CD4-positive, alpha-beta T cell treated with Interleukin-17A for 4 hours (primary cell): ENCODE results near the gene TMEM134.
A peak's percentile ranks its signal among the peaks of the same experiment; 100 is the strongest.

ENCODE experiments used
- DNase-seq: peaks from one replicate; pipeline ENCODE4 v3.0.0-alpha.2; 2020; ENCODE audit warnings: mixed read lengths

Gene TMEM134

DNA sequence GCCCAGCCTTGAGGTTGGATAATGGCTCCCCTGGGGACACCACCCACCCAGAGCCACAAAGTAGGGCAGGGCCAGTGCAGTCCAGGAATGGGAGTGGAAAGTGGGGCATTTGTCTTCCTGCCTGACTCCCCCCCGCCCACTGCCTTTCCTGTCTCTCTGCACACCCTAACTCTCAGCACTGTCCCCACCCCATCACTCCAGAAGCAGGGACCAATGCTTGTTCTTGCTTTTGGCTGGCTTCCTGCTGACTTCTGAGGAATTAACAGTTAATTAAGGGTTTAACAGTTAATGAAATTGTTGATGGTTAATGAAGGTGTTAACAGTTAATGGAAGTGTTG is 31.4 kb upstream of the TMEM134 start:
- DNase-seq: no peak

DNA sequence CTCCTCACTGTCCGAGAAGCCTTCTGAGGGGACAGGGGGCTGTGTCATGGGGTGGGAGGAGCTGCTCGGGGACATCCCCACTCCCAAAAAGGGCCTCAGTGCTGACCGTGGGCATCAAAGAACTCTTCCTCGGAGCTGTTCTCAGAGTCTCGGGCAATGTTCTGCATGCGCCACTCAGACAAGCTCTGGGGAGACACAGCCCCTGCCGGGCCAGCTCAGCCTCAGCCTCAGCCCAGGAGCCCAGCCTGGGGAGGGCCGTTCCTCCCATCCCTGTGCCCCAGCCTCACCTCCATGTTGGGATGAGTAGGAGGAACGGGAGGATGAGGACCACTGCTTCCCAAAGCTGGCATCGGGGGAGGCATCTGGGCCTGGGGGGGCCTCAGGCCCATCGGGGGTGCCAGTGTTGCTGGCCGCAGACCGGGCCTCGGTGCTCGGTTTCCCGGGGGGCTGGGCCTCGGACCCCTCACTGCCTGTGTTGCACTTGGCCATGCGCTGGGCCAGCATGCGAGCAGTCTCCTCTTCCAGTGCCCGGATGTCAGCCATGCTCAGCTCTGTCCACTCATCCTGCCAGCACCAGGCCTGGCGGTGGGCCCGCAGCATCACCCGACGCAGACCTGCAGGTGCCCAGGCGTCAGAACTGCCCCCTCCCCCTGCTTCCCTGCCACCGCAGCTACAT is 30.9 kb upstream of the TMEM134 start:
- DNase-seq: no peak

DNA sequence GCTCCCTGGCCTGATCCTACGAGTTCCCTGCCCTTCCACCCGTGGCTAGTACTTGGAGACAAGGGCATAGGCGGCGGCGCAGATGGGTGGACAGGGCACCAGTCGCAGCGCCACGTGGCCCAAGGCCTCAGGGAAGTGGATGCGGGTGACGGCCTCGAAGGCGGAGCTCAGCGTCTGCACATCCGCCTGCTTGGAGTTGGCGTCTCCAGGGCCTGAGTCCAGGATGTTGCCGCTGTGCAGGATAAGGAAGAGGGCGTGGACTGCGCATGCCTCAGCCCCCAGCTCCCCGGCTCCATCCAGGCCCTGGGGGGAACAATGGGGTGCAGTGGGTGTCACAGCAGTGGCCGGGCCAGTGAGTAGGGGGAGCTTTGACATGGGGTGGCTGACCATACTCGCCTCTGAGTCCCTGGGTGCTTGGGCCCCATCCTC is 29.5 kb upstream of the TMEM134 start:
- no peak for DNase-seq

DNA sequence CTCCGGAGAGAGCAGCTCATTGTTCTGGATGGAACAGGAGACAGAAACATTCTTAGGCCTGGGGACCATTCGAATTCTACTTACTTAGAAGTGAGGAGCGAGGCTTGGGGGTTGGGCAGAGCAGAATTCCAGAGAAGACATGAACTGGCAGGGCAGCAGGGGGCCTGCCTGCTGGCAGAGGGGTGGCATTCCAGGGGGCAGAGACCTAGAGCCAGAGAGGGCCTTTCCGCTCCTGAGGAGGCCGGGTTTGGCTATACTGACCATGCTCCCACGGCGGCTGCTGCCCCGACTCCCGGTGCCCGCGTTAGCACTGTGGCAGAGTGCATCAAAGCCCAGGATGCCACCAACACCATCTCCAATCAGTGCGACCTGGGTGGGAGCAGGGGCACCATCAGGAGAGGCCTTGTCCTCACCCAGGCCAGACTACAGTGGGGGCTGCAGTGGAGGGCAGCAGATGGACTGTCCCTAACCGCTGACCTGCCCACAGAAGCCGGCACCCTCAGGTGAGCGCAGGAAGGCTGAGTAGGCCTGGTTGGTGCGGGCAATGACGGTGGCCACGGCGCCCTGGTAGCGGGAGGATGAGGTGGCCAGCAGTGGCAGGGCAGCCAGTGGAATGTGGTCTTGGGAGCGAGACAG is 28.7 kb upstream of the TMEM134 start:
- no peak for DNase-seq

DNA sequence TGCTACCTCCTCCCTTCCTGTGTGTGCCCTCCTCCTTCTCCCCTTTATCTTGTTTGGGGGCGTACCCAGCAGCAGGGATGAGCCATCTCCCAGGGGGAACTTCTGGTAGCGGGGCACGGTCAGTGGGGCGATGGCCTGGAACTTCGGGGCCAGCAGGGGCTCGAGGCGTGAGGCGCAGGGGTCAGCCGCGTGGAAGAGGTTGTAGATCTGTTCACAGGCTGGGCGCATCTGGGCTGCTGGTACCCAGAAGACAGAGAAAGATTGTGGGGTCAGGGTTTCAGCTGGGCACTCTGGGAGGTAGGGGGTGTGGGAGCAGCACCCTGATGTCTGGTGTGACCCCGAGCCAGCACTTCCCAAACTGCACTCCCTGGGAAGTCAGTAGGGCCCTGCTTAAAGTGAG is 27.1 kb upstream of the TMEM134 start:
- no peak for DNase-seq

DNA sequence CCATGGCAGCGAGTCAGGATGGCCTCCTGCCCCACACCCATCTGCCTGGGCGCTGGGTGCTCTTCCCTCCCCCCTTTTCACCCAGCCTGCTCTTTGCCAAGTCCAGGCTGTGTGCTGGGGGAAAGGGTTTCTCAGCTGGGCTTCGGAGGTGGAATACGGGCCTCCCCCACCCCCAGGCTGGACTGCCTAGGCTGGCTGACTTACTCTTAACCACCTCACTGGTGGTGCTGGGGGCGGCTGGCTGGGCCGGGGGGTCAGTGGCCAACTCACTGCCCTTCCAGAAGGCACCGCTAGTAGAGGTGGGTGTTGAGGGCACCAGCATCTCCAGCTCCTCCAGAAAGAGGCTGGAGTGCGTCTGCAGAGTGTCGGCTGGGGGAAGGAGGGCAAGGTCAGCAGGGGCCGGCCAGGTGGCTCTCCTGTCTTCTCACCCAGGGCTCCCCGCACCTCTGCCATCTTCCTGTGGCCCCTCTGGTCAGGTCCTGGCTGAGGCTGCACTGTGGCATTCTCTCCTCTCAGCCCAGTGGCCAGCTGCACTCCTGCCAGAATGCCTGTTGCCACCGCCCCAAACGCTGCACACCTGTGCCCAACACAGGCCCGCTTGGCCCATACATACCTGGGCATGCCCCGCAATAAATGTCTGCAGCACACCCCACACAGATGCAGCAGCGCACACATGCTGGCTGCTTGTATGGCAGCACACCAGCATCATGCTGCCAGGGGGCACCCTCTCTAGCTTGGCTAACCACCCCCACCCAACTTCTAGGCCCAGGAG is 26.4 kb upstream of the TMEM134 start:
- no peak for DNase-seq

DNA sequence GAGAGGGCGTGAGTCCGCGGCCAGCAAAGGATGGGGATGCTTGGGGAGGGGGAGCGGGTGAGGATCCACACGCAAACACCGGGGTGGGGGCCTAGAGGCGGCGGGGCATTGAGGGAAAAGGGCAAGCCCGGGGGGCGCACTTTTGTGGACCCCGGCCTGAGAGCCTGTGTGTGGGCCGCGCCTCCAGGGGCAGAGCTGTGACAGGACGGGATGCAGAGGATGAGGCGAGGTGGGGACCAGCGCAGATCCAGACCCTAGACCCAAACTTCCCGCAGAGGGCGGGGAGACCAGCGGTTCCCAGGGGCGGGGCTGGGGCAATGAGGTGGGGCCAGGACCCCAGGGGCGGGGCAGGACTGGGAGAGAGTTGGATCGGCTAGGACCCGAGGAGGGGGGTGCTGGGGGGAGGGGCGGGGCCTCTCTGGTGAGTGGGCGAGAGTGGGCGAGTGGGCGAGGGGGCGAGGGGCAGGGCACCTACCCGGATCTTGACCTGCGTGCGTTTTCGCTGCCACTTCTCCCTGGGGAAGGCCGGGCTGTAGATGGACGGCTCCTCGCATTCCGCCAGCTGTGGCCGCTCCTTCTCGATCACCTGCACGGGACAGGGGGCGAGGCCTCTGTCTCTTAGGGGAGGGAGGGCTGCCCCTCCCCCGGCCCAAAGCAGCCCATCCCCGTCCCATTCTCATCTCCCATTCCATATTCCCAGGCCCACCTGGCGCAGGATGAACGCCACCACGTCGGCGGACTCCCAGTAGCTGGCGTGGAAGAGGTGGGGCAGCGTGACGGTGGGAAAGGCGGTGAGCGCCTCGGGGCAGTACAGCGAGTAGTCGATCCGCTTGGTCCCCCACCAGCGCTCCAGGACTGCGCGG is 25.6 kb upstream of the TMEM134 start:
- no peak for DNase-seq

DNA sequence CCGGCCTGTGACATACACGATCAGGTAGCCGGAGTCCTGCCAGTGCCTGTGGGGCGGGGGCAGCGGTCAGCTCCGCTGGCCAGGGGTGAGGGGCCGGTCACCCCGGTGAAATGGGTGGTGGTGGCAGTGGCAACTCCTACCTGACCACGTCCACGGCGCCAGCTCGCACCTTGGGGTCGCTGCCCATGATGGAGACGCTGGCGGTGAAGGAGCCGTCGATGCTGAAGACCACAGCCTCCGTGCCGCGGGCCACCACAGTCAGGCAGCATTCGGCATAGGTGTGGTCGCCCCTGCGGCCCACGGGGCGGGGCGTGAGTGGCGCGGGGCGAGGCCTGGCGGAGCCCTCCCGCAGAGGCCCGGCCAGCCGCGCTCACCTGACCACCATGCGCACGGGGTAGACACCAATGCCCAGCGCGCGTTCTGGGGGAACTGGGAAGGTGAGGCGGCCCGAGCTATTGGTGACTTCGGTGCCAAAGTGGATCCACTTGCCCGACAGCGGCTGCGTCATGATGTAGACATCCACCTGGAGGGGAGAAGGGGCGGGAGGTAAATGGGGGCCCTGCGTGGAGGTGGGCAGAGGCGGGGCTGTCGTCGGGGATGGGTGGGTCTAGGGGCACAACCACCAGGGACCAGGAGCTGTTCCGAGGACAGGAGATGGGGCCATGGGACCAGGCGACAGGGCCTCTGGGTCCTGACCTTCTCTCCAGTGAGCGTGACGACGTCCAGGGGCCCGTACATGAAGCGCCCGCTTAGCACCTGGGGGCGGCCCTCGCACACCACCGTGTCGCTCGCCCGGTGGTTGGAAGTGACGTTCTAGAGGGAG is 24.7 kb upstream of the TMEM134 start:
- DNase-seq: no peak

DNA sequence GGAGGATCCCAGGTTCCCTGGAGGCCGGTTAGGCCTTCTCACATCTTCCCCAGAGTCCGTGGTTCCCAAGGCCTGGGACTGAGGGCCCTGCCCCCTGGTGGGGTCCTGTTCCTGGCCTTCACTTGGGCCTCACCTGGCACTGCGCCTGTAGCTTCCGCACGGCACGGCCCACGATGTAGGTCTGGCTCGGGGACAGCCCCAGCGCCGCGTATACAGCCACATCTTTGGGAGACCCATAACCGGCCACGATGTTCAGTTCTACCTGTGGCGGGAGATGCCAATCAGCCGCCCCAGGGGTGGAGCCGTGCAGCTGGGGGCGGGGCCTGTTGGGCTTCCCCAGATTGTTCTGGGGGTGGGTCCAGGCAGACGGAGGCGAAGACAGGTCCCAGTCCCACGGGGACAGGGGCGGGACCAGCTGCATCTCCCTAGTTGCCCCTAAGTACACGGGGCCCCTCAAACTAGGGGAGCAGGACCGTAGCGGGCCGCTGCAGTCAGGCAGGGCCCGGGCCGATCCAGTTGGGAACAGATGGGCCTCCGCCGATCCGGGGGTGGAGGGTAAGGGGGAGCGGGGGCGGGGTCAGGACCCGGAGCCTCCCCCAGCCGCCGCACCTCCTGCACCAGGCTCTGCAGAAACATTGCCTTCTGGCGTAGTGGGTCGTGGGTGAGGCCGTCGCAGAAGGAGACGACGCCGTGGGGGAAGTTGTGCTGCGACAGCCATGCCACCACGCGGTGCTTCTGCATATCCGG is 23.9 kb upstream of the TMEM134 start:
- no peak for DNase-seq

DNA sequence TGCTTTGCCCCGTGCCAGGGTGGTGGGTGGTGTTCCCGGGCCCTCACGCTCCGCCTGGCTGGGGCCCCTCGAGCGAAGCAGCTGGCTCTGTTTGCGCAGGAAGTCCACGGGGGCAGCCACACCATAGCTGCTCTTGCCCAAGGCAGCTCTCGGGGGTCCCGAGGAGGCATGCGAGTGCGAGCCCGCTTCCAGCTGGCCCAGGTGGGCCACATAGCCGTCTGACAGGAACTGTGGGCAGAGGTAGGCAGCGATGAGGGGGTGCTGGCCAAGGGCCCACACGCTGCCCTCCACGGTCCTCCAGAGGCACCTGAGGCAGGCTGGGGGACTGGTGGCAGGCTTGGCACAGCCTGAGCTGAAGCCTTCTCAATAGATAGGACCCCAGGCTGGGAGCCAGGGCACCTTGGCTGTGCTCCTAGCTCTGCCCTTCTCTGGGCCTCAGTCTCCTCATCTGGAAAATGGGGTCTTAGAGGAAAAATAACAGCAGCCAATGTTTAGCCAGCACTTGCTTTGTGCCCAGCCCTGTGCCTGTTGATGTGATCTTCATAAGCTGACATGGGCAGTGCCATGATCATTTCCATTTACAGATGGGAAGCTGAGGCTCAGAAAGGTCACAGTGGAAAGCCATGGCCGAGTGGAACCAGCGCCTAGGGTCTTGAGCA is 23.1 kb upstream of the TMEM134 start:
- DNase-seq: no peak

DNA sequence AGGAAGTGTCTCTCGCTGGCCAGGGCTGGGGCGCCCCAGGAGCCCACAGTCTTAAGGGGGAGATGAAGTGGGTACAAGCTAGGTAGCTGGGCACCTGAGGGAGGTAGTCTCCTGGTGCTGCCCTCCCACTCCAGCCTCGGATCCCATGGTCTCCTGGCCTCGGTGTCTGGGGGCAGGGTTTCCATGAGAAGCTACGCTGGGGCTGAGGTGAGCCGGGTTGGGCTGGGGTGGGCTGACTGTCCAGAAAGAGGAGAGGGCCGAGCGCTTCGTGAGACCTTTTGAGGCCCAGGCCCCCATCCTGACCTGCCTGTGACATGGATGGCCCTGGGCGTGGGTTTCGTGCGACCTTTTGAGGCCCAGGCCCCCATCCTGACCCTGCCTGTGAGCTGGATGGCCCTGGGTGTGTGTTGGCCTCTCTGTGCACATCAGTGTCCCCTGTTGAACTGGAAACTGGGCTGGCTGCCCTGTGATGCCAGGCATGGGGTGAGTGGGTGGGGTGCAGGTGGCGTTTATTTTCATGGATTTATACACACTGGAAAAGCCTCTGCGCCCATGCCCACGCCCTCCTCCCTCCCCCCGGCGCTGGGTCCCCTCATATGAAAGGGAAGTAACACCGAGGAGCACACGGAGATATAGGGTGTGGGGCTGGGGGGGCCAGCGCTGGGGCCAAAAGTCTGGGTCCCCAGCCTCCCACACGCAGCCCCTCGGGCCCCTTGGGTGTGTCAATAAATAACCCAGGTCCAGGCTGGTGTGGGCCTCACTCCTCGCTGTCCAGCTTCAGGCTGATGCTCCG is 22.4 kb upstream of the TMEM134 start:
- DNase-seq: no peak

DNA sequence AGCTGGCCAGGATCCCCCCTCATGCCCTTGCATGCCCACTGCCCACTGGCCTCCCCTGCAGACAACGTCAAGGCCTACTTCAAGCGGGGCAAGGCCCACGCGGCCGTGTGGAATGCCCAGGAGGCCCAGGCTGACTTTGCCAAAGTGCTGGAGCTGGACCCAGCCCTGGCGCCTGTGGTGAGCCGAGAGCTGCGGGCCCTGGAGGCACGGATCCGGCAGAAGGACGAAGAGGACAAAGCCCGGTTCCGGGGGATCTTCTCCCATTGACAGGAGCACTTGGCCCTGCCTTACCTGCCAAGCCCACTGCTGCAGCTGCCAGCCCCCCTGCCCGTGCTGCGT is 21.6 kb upstream of the TMEM134 start:
- no peak for DNase-seq

DNA sequence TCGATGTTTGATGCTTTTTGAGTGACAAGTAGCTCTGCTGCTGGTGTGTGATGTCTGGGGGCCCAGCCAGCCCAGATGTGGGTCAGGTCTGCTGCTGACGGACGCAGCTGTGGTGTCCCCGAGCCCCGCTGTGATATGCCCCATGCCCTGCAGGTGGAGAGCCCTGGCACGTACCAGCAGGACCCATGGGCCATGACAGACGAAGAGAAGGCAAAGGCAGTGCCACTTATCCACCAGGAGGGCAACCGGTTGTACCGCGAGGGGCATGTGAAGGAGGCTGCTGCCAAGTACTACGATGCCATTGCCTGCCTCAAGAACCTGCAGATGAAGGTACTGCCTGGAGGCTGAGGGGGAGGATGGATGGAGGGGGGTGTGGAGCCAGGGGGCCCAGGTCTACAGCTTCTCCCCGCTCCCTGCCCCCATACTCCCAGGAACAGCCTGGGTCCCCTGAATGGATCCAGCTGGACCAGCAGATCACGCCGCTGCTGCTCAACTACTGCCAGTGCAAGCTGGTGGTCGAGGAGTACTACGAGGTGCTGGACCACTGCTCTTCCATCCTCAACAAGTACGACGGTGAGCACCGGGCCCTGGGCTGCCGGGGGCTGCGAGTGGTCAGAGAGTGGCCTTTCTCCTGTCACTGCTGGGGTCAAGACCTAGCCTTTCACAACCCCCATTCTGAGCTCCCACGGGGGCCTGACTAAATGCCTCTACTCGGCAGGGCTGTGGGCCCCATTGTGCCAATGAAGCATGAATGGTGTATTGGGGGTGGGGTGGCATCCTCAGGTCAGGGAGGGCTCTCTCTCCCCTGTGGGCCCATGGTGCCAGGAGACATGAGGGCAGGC is 21.1 kb upstream of the TMEM134 start:
- no peak for DNase-seq

DNA sequence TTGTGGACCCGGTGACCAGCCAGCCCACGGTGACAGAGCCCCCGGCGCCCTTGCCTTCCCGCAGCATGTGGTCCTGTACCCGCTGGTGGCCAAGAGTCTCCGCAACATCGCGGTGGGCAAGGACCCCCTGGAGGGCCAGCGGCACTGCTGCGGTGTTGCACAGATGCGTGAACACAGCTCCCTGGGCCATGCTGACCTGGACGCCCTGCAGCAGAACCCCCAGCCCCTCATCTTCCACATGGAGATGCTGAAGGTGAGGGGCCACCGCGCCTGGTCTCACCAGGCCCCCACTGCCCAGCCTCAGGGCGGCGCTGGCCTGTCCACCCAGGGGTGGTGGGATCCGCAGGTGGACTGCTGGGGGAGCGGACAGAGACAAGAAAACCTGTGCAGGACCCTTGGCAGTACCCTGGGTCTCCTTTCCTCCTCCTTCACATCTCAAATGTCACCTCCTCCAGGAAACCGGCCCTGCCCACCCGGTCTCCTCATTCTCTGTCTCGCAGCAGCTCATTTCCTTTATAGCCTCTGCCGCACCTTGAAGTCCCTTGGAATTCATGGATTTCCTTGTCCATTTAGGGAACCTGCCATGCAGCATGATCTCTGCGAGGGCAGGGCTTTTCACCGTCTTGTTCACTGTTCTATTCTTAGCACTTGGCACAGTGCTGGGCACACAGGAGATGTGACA is 20.3 kb upstream of the TMEM134 start:
- DNase-seq: no peak

DNA sequence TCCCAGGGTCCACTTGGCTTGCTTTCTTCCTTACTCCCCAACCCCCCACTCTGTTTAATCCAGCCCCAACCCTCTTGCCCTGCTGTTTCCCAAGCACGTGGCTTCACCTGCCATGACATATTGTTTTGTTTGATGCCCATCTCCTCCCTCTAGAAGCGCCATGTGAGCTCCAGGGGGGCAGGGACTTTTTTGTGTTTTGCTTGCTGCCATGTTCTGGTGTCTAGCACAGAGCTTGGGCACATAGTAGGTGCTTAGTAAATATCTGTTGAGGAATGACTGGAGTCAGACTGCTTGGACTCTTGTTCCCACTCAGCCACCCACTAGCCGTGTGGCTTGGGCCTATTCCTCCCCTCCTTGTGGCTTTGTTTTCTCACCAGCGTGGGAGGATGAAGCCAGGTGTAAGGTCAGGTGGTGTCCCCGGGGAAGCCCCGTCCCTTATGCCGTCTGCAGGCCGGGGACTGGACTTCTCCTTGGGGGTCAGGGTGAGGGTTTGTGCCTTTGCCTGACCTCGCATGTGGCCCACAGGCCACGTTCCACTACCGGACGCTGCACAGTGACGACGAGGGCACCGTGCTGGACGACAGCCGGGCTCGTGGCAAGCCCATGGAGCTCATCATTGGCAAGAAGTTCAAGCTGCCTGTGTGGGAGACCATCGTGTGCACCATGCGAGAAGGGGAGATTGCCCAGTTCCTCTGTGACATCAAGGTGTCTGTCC is 17.6 kb upstream of the TMEM134 start:
- no peak for DNase-seq

DNA sequence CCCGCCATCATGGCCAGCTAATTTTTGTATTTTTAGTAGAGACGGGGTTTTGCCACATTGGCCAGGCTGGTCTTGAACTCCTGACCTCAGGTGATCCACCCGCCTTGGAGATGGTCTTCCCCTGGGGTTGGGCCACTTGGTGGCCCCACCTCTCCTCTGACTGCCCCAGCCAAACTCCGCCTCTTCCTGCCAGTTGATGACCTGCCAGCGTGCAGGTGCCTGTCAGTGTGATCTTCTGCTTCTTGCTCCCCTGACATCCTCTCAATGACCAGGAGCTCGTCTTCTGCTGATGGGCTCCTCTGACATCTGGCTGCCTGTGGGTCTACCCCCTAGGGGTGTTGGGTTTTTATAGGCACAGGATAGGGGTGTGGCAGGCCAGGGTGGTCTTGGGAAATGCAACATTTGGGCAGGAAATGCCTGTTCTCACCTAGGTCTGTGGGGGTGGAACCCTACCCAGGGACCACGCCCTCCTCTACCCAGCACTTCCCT is 16.9 kb upstream of the TMEM134 start:
- peak; percentile 58 for DNase-seq

DNA sequence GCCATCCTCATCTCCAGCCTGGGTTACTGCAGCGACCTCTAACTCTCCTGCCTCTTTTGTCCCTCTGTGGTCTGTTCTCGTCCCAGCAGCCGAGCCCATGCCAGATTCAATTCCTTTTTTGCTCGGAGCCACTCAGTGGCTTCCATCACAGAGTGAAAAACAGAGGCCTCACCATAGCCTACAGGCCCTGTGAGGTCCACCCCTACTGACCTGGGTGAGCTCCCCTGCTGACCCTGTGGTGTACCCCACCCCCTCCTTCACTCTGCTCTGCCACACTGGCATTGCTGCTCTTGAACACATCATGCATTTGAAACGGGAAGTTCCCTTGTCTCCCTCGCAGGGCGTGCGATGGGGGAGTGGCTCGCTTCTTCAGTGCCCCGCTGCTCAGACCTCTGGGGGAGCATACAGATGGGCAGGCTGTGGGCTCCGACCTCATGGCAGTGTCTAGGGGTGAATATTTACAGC is 15.8 kb upstream of the TMEM134 start:
- DNase-seq: peak; percentile 65
